HG02840 (cell line): ENCODE results near the gene ITSN1.

Experiments
- ATAC-seq: cut with Tn5 transposase; IDR thresholded peaks from one replicate; pipeline ENCODE4 v1.9.1; 2021; ENCODE audit warnings: mild to moderate bottlenecking, moderate library complexity, moderate number of reproducible peaks; ENCODE audit not compliant: unreplicated experiment, low FRiP score

Gene ITSN1

GRCh38 chr21:33944185-33944763 is 302.0 kb downstream of the ITSN1 start:
- no peak for ATAC-seq

GRCh38 chr21:33945652-33946270 is 303.5 kb downstream of the ITSN1 start:
- ATAC-seq = no peak

GRCh38 chr21:33947451-33948095 is 305.3 kb downstream of the ITSN1 start:
- ATAC-seq = peak; percentile 48

GRCh38 chr21:33948096-33948950 is 306.0 kb downstream of the ITSN1 start:
- ATAC-seq = peak; percentile 41

GRCh38 chr21:33948951-33949444 is 306.7 kb downstream of the ITSN1 start:
- no peak for ATAC-seq
